Activated CD8-positive, alpha-beta T cell treated with anti-CD3 and anti-CD28 coated beads for 36 hours (primary cell): Measurements from ENCODE around the gene USP37. TPM values are rescaled to one million over a fixed set of nuclear protein-coding genes. Genes with fewer than 3 reads are reported as not detected.

Experiments used
- ATAC-seq: fragments of 200-7000 bp; cut with Tn5 transposase; one replicate; pipeline ENCODE4 v1.10.0; 2021; ENCODE audit warnings: mild to moderate bottlenecking, moderate library complexity
- CTCF ChIA-PET: fragments of 350-600 bp; sonication (Branson Sonifier 250); formaldehyde crosslinking; loops from one replicate; lab custom pipeline; 2021; ENCODE audit warnings: antibody characterized with exemption; lab: Charles Lee
- POLR2A ChIA-PET: fragments of 350-600 bp; sonication (Branson Sonifier 250); formaldehyde crosslinking; loops from one replicate; lab custom pipeline; 2021; ENCODE audit warnings: antibody characterized with exemption; lab: Charles Lee
- DNase-seq: peaks from one replicate; pipeline ENCODE4 v3.0.0-alpha.2; 2020
- H3K27ac Mint-ChIP-seq: one replicate; pipeline ENCODE4 v1.8.0; 2021; ENCODE audit warnings: mild to moderate bottlenecking, mixed read lengths
- H3K27me3 Mint-ChIP-seq: one replicate; pipeline ENCODE4 v1.8.0; 2021; ENCODE audit warnings: mixed read lengths
- H3K36me3 Mint-ChIP-seq: one replicate; pipeline ENCODE4 v1.8.0; 2021; ENCODE audit warnings: low read depth, mixed read lengths
- H3K4me1 Mint-ChIP-seq: one replicate; pipeline ENCODE4 v1.8.0; 2021; ENCODE audit warnings: low read depth, mixed read lengths
- H3K4me3 Mint-ChIP-seq: one replicate; pipeline ENCODE4 v1.8.0; 2021; ENCODE audit warnings: mild to moderate bottlenecking, moderate library complexity, mixed read lengths
- H3K9me3 Mint-ChIP-seq: one replicate; pipeline ENCODE4 v1.8.0; 2021; ENCODE audit warnings: mixed read lengths
- intact Hi-C: fragments of 100-400 bp; cut with micrococcal nuclease; formaldehyde crosslinking; loops from one replicate; pipeline ENCODE4 v1.10.0; 2022
- total RNA-seq, 2 experiments: library from RNA; stranded (reverse); gene quantifications; one replicate each; pipeline ENCODE4 v1.2.3, GENCODE V29; 2021
- TF ChIP-seq, protein P1 (sequence below): fragments of 200-600 bp; IDR thresholded peaks from one replicate; pipeline ENCODE4 v1.8.0; 2022; ENCODE audit warnings: antibody characterized with exemption, mild to moderate bottlenecking

USP37 gene
- total RNA-seq, 2 experiments from 2014 or later: 51.7 to 53.2 TPM

DNA sequence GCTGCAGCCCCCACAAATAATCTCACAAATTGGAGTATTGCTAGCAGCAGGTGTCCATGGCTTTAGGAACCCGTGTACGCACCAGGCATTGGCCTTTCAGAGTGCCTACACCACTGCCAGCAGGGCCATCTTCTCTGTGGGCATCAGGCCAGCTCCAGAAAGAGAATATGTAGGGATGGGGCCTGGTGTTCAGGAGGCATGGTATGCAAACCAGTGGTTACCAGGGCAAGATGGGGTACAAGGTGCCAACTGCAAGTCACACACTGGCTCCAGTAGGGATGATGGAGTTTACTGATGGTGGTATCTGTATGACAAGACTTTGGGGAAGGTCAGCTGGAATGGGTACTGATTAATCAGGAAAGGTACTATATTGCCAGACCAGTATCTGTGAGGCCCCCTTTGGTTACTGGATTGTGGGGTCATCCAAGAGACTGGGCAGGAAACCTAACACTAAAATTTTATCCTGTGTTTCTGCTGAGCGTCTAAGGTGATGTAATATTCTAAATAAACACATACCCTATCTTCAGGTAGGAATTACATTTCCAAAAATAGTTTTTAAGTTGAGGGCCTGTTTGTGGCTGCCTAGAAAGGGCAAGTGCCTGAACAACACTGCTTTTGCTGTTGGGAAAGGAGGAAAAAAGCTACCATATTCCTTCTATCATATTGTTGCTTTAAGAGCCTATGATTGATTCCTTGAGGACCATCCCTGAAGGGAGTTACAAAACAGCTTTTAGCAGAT, 9.5 kb upstream of the USP37 start:
- Mint-ChIP-seq H3K36me3 (peaks cover 26% of the 10 kb centered on the region), H3K4me3 (no peak overlapping the region), H3K27me3 (no peaks in the 10 kb centered on the region), H3K27ac (no peak overlapping the region), H3K4me1 (peaks cover 48% of the 10 kb centered on the region), H3K9me3 (no peaks in the 10 kb centered on the region)
- no peak for DNase-seq
- TF ChIP-seq, protein P1, sequence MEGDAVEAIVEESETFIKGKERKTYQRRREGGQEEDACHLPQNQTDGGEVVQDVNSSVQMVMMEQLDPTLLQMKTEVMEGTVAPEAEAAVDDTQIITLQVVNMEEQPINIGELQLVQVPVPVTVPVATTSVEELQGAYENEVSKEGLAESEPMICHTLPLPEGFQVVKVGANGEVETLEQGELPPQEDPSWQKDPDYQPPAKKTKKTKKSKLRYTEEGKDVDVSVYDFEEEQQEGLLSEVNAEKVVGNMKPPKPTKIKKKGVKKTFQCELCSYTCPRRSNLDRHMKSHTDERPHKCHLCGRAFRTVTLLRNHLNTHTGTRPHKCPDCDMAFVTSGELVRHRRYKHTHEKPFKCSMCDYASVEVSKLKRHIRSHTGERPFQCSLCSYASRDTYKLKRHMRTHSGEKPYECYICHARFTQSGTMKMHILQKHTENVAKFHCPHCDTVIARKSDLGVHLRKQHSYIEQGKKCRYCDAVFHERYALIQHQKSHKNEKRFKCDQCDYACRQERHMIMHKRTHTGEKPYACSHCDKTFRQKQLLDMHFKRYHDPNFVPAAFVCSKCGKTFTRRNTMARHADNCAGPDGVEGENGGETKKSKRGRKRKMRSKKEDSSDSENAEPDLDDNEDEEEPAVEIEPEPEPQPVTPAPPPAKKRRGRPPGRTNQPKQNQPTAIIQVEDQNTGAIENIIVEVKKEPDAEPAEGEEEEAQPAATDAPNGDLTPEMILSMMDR: no peak
- ChIA-PET CTCF (interaction anchor here (0.7 to 1.2 kb wide), 2 partner anchors 61 to 80 kb away, joined by 3 read pairs; no protein-coding TSS in a partner anchor), POLR2A (interaction anchor here (0.5 to 1.3 kb wide), 6 partner anchors 8 to 173 kb away, joined by 3 to 5 read pairs (median 4); partner anchors contain the start of gene USP37)
- intact Hi-C loops: no loop called here
- no peak for ATAC-seq

DNA sequence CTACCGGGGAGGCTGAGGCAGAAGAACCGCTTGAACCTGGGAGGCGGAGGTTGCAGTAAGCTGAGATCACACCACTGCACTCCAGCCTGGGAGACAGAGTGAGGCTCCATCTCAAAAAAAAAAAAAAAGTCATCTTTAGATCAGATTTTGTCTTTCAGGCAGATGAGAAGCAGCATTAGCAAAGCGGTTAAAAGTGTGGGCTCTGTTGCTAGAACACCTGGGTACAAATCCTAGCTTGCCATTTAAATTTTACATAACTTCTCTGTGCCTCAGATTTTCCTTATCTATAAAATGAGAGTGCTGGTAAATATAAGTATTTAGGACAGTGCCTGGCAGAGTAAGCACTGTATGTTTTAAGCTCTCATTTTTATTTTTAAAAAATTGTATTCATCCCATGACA, 8.7 kb upstream of the USP37 start:
- ChIA-PET POLR2A (interaction anchor here (0.5 to 1.3 kb wide), 4 partner anchors 13 to 174 kb away, joined by 3 to 4 read pairs (median 4); no protein-coding TSS in a partner anchor), CTCF (no interaction called here)
- Mint-ChIP-seq H3K27ac (no peak overlapping the region), H3K4me3 (no peak overlapping the region), H3K36me3 (peaks cover 25% of the 10 kb centered on the region), H3K9me3 (no peaks in the 10 kb centered on the region), H3K27me3 (no peaks in the 10 kb centered on the region), H3K4me1 (peaks cover 46% of the 10 kb centered on the region)
- TF ChIP-seq, protein P1: no peak
- ATAC-seq (no peak), DNase-seq (no peak)
- intact Hi-C loops: no loop called here

DNA sequence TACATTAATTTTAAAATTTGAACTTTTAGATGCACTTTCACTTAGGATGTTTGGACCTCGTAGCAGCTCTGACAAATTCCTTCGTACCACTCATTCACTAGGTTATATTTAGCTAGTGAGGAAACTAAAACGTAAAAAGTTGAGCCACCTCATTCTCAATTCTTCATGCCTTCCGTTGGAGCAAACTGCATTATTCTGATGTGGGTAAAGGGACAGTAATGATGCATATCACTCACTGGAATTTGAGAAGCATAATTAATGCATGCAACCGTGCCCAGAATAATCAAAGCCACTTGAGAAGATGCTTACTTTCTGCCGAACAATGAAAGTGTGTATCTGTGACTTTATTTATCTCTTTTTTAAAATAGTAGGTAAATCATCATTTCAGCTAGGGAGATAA, 2.7 kb upstream of the USP37 start:
- ChIA-PET POLR2A (interaction anchor here (0.9 to 2.3 kb wide), 2 partner anchors 12 to 88 kb away, joined by 6 to 7 read pairs; partner anchors contain the start of genes BCS1L and ZNF142), CTCF (interaction anchor here (0.7 to 1.4 kb wide), 4 partner anchors 24 to 139 kb away, joined by 3 read pairs; partner anchors contain the start of genes BCS1L and ZNF142)
- no peak for DNase-seq
- intact Hi-C loops: no loop called here
- Mint-ChIP-seq H3K4me1 (peaks cover 45% of the 10 kb centered on the region), H3K9me3 (no peaks in the 10 kb centered on the region), H3K4me3 (peak overlapping the region; percentile 88), H3K27ac (peak overlapping the region; percentile 100), H3K36me3 (peaks cover 56% of the 10 kb centered on the region), H3K27me3 (no peaks in the 10 kb centered on the region)
- TF ChIP-seq, protein P1: no peak
- no peak for ATAC-seq

DNA sequence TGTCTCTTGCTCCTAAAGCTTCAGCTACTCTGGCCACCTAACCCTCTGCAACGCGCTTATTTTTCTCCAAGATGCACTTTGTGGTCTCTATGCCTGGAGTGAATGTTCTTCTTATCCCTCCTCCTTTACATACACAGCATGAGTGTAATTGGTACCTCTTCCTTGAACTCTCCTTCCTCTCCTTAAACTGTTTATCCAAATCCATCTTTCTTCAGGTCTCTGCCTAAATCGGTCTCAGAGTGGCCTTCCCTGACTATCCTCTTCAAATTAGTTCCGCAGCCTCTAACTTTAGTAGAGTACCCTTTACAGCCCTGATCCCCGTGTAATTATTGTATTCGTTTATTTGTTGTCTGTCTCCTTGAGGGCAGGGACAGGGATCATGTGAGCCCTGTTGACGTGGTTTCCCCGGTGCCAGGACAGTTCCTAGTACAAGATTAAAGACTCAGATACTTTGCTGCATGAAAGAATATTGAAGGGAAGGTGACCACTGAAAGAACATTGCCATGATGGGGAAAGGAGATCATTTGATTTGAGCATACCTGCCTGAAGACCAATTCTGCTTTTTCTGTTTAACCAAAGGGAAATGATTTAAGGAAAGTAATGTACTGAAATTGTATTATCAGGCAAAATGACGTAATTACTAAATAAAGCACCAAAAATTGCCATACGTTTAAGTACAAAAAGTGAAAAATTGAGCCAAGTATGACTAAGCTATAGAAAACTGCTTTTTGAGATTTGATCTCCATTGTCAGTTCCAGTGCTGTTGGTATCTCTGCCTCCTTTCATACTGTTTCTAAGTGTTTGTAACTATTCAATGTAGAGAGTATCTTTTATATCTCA, 1.7 kb upstream of the USP37 start:
- Mint-ChIP-seq H3K4me3 (peak overlapping the region; percentile 88), H3K4me1 (peaks cover 42% of the 10 kb centered on the region), H3K27me3 (no peaks in the 10 kb centered on the region), H3K9me3 (no peaks in the 10 kb centered on the region), H3K36me3 (peaks cover 60% of the 10 kb centered on the region), H3K27ac (peak overlapping the region; percentile 100)
- peak; percentile 38 for DNase-seq
- intact Hi-C loops: no loop called here
- no peak for ATAC-seq
- POLR2A ChIA-PET: interaction anchor here (0.6 to 2.3 kb wide), 6 partner anchors 8 to 170 kb away, joined by 3 to 7 read pairs (median 4); partner anchors contain the start of genes BCS1L and ZNF142
- CTCF ChIA-PET: interaction anchor here (0.7 to 1.4 kb wide), 3 partner anchors 23 to 140 kb away, joined by 3 read pairs; partner anchors contain the start of genes BCS1L and ZNF142
- TF ChIP-seq, protein P1: no peak
